A549 (cell line): Measurements from ENCODE around the gene GDI2.

ENCODE experiments used
- FOSL2 ChIP-seq, 2 experiments: fragments of 450-650 bp in 1 of 2; fragments of >200 bp in 1 of 2; sonication (Bioruptor Twin) in 1 of 2; formaldehyde crosslinking; IDR thresholded peaks; 2 replicates each; pipeline versions ENCODE4 v1.5.0 to v1.6.1; 2016 to 2020; ENCODE audit warnings: mild to moderate bottlenecking in 1 of 2, moderate library complexity in 1 of 2
- HOXB13 ChIP-seq: fragments of 250-450 bp; sonication (Bioruptor Pico); IDR thresholded peaks from 2 replicates; pipeline ENCODE4 v1.5.0; 2020; ENCODE audit warnings: low read depth, mild to moderate bottlenecking, moderate library complexity
- MAFK ChIP-seq: fragments of 450-650 bp; IDR thresholded peaks from 2 replicates; pipeline ENCODE4 v1.6.1; 2014; ENCODE audit not compliant: partially characterized antibody
- POLR2A ChIP-seq: IDR thresholded peaks from 2 replicates; pipeline ENCODE4 v1.6.1; 2012; ENCODE audit warnings: mild to moderate bottlenecking, low read length
- SMC3 ChIP-seq: fragments of >200 bp; sonication (Bioruptor Twin); formaldehyde crosslinking; IDR thresholded peaks from 3 replicates; pipeline ENCODE4 v1.6.1; 2018; ENCODE audit warnings: inconsistent platforms
- ZNF302 ChIP-seq: fragments of 250-450 bp; sonication (Bioruptor Pico); IDR thresholded peaks from 2 replicates; pipeline ENCODE4 v1.9.0; 2021; ENCODE audit warnings: inconsistent platforms, mild to moderate bottlenecking, moderate library complexity
- TF ChIP-seq, protein P1 (sequence below): fragments of >200 bp; sonication (Bioruptor Twin); formaldehyde crosslinking; IDR thresholded peaks from 3 replicates; pipeline ENCODE4 v1.5.1; 2016
- TF ChIP-seq, protein P2 (sequence below): IDR thresholded peaks from 2 replicates; pipeline ENCODE4 v1.6.1; 2012

DNA sequence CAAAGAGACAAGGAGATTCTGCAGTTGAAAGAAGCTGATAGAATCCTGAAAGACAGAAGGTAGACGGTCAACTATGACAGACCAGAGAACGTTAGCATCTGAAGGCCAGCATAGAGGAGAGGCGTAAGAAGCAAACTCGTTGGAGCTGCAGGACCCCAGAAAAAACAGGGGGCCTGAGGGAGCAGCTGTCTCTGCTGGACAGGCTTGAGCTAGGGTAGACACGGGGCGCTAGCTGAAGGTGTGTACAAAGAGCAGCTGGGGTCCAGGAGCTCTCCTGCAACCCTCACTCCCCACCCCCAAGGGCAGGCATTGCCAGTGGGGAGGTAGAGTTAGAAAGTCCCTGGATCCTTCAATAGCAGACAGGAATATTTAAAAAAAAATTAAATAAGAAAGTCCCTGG is 14.6 kb upstream of the GDI2 start:
- TF ChIP-seq, protein P1, sequence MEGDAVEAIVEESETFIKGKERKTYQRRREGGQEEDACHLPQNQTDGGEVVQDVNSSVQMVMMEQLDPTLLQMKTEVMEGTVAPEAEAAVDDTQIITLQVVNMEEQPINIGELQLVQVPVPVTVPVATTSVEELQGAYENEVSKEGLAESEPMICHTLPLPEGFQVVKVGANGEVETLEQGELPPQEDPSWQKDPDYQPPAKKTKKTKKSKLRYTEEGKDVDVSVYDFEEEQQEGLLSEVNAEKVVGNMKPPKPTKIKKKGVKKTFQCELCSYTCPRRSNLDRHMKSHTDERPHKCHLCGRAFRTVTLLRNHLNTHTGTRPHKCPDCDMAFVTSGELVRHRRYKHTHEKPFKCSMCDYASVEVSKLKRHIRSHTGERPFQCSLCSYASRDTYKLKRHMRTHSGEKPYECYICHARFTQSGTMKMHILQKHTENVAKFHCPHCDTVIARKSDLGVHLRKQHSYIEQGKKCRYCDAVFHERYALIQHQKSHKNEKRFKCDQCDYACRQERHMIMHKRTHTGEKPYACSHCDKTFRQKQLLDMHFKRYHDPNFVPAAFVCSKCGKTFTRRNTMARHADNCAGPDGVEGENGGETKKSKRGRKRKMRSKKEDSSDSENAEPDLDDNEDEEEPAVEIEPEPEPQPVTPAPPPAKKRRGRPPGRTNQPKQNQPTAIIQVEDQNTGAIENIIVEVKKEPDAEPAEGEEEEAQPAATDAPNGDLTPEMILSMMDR: no peak
- TF ChIP-seq, protein P2, sequence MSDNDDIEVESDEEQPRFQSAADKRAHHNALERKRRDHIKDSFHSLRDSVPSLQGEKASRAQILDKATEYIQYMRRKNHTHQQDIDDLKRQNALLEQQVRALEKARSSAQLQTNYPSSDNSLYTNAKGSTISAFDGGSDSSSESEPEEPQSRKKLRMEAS: no peak
- TF ChIP-seq ZNF302 (CRISPR knock-in tag): no peak
- TF ChIP-seq SMC3: no peak
- TF ChIP-seq HOXB13 (CRISPR knock-in tag): no peak
- TF ChIP-seq POLR2A: no peak
- no peak for TF ChIP-seq MAFK
- TF ChIP-seq FOSL2 (IDR thresholded peaks at IDR 0.05): no peak
- no peak for TF ChIP-seq FOSL2 (CRISPR knock-in tag; IDR thresholded peaks at IDR 0.05)
